NCI-H2081 treated with DMSO at 0.1 percent for 48 hours (cell line): ENCODE results near the gene TCEAL2.
"Not testable (repeated sequence)": the region's sequence is repeated elsewhere in the genome, so short reads cannot be mapped to it uniquely, and the experiment has no call there.

ENCODE experiments used
- DNase-seq: peaks from one replicate; lab custom pipeline; 2025; lab: John Stamatoyannopoulos, UW

Gene TCEAL2

DNA sequence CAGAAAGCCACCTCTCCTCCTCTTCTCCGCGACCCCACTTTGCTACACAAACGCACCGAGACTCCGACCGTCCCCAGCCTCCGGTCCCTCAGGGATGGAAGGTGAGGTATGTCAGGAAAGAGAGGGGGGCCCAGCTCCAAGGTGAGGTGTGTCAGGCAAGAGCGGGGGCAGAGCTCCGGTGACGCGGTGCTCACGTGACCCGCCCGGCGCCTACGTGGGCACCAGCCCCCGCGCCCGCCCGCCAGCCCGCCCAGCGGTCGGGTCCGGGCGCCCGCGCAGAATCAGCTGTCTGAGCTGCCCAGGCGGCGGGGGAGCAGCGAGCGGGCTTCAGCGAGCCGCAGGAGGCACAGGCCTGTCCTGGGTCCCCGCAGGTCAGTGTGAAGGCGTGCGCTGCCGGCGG lies at the start of gene TCEAL2:
Gene TCEAL2, plus strand, starts transcription at position 244 of the 400 bp plus-strand sequence. CDS start 1,152 bp downstream, outside the sequence.
- not testable (repeated sequence) for DNase-seq

DNA sequence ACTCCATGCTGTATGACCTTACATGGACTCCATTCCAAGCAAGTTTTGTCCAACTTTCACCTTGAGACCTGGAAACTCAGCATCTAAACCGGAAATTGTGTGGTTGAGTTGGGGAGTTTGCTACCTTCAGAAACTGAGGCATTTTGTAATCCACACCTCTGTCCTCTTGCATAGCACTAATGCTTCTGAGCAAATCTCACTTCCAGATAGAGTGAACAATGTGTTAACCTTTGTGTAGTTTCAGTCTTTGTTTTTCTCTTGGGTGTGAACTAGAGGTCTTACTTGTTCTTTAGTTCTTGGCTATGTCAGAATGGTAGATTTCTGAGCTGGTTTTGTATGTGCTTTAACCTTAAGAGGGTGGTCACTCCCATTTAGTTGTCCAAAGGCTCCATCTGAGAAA lies 48.1 kb upstream of the TCEAL2 start:
- DNase-seq = no peak

DNA sequence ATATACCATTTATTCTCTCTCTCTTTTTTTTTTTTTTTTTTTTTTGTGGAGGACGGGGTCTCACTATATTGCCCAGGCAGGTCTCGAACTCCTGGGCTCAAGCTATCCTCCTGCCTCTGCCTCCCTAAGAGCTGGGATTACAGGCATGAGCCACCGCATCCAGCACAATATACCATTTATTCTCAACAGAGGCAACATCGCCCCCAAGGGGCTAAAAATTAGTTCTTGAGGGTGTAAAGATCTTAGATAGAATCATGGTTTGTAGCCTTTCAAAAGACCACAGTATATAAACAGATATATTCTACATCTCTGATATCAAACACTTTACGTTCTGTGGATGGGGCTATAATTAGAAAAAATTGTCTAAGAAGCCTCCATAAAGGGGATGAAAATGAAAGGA lies 39.8 kb upstream of the TCEAL2 start:
- no peak for DNase-seq

DNA sequence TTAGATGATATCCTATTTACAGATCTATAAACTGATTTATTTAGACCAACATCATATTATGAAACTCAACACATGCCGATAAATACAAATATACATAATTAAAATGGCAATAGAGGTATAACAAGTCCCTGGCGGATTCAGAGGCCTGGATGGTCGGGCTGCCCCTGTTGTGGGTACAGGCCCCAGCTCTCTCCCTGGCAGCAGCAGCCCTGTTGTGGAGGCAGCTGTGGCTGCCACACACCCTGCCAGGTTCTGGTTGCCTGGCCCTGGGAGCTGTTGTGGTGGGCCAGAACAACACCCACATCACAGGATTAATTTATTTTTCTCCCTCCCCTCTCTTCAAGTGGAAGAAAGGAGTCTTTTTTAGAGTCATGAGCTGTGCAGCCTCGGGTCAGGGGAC lies 12.1 kb upstream of the TCEAL2 start:
- no peak for DNase-seq

DNA sequence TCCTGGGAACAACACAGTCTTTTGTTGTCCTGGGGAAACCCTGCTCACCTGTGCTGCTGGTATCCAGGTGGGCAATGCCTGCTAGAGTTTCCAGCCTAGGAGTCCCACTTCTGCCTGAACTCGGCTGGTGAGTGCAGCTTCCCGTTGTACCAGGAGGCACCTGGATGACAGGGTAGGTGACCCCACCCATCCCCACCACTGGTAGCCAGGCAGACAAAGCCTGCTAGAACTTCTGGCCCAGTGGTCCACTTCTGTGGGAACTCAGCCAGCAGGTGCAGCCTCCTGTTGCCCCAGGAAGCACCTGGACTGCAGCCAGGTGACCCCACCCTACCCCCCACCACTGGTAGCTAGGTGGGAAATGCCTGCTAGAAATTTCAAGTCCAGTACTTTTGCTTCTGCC lies 9.7 kb upstream of the TCEAL2 start:
- DNase-seq = no peak

DNA sequence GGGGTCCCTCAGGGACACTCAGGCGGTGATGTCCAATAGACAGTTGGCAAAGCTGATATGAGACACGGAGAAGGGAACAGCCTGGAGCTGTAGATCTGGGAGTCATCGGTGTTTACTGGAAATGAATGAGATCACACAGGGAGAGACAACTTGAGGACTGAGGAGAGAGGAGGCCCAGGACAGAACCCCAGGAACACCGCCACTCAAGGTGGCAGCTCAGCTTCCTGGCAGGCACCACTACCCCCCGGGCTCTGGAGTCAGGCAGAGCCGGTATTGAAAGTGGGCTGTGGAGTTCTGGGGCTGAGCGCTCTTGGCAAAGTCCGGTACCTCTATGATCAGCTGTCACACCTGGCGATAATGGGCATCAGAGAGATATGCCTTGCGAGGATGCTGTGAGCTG lies 465 bp upstream of the TCEAL2 start:
- DNase-seq = not testable (repeated sequence)

DNA sequence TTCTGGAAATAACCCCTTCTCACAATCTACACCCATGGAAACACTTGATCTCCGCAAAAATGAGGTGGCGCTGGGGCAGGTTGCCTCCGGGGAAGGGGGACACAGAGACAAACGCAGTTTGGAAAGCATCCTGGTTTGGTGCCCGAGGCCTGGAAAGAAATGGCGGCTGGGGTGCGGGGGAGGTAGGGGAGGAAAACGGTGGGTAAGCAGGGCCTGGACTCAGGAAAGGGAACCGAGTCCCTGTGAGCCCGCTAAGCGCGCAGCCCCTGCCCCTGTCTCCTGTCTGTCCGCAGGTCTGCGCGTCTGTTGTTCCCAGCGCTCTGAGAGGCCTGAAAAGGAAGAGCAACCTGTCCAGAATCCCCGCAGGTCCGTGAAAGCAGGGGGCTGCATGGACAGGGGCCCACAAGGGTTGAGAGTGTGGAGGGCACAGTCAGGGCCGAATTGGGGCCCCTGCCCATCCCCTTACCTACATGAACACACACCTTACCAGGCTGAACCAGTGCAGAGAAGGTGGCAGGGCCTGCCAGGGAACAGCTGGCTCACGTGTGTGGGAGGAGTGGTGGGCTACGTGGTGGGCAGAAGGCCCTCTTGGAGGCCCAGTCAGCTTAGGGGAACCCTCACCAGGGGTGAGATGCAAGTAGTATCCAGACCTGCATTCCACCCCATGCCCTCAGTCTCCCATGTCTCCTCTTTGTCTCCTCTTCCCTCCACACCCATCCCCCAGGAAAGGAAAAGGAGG lies 770 bp downstream of the TCEAL2 start:
- not testable (repeated sequence) for DNase-seq

DNA sequence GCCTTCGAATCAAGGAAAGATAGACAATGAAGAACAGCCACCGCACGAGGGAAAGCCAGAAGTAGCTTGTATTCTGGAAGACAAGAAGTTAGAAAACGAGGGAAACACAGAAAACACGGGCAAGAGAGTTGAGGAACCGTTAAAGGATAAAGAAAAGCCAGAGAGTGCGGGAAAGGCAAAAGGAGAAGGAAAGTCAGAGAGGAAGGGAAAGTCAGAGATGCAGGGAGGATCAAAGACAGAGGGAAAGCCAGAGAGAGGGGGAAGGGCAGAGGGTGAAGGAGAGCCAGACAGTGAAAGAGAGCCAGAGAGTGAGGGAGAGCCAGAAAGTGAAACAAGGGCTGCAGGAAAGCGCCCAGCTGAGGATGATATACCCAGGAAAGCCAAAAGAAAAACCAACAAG lies 1.4 kb downstream of the TCEAL2 start:
- no peak for DNase-seq

DNA sequence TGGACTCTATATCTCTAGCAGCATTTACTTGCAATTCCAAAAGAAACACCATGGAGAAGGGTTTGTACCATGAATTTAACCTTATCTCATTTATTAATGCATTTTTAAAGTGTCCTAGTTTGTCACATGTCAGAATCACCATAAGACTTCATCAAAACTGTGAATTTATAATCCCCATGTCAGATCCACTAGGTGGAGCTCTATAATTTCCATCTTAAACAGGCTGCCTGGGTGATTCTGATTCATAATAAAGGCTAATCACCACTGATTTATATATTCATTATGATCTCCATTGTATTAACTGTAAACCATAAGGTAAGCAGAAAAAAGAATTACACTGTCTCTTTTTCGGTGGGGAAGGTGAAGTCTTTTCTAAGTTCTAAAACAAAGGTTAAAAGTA lies 4.0 kb downstream of the TCEAL2 start:
- no peak for DNase-seq

DNA sequence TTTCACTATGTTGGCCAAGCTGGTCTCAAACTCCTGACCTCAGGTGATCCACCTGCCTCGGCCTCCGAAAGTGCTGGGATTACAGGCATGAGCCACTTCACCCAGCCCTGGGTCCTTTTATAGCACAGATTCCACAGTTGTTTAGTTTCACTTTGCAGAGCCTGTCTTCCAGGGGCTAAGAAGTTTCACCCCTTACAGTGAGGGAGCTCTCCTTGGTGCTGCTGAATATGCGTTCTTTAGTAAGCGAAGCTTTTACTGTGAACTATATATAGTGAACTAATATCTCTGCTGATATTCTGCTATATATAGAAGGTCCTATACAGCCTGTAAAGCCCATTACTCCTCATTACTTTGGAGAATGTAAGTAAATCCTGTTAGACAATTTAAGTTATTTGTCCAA lies 12.6 kb downstream of the TCEAL2 start:
- no peak for DNase-seq

DNA sequence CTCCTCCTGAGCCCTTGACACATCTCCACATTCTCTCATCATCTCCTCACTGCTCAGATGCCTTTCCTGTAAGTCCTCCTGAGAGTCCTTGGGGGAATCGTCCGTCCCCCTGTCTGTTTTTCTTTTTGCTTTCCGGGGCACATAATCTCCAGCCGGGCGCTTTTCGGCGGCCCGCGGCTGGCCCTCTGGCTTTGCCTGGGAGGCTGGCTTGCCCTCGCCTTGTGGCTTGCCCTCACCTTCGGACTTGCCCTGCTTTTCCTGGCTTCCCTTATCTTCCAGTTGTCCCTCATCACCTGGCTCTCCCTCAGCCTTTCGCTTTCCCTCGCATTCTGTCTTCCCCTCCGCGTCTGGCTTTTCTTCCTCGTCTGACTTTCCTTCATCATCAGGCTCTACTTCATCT lies 15.4 kb downstream of the TCEAL2 start:
- DNase-seq = not testable (repeated sequence)

DNA sequence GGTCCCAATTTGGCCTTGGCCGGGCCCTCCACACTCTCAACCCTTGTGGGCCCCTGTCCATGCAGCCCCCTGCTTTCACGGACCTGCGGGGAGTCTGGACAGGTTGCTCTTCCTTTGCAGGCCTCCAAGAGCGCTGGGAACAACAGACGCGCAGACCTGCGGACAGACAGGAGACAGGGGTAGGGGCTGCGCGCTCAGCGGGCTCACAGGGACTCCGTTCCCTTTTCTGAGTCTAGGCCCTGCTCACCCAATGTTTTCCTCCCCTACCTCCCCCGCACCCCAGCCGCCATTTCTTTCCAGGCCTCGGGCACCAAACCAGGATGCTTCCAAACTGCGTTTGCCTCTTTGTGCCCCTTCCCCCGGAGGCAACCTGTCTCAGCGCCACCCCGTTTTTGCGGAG lies 16.2 kb downstream of the TCEAL2 start:
- DNase-seq = not testable (repeated sequence)

DNA sequence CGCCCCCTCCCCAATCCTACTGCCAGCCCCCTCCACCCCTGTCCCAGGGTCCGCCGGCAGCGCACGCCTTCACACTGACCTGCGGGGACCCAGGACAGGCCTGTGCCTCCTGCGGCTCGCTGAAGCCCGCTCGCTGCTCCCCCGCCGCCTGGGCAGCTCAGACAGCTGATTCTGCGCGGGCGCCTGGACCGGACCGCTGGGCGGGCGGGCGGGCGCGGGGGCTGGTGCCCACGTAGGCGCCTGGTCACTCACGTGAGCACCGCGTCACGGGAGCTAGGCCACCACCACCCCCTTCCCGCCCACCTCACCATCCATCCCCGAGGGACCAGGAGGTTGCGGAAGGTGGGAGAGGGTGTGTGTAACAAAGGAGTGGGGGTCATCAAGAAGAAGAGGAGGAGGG lies 16.8 kb downstream of the TCEAL2 start, which contains the start of gene TCEAL6:
Gene TCEAL6, minus strand, starts transcription at position 208 of the 400 bp plus-strand sequence.
- not testable (repeated sequence) for DNase-seq

DNA sequence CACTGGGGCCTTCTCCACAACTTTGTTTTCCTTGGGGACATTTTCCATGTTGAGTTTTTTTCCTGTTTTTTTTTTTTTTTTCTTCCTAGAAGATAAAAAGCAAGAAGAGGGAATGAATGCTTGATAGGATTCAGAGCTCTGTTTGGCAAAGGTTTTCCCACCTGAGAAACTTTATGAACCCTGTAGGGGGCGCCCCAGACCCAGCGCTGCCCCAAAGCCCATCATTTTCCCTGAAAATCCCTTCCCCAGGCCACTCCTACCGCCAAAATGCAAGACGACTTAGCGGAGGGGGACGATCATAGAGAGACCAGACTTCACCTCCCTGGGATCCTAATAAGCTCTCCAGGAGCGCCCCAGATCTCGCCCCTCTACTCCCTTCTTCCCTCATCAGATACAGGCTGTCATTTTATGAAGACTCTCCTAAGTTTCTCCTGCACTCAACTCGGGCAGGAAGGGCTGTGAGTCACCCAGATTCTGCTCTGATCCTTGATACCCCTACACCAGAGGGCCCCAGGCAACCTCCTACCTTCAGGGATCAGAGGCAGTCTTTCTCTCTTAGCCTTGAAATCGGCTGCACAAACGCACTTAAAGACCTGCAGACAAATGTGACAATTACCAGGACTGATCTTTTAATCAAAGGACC lies 28.9 kb downstream of the TCEAL2 start:
- DNase-seq = no peak

DNA sequence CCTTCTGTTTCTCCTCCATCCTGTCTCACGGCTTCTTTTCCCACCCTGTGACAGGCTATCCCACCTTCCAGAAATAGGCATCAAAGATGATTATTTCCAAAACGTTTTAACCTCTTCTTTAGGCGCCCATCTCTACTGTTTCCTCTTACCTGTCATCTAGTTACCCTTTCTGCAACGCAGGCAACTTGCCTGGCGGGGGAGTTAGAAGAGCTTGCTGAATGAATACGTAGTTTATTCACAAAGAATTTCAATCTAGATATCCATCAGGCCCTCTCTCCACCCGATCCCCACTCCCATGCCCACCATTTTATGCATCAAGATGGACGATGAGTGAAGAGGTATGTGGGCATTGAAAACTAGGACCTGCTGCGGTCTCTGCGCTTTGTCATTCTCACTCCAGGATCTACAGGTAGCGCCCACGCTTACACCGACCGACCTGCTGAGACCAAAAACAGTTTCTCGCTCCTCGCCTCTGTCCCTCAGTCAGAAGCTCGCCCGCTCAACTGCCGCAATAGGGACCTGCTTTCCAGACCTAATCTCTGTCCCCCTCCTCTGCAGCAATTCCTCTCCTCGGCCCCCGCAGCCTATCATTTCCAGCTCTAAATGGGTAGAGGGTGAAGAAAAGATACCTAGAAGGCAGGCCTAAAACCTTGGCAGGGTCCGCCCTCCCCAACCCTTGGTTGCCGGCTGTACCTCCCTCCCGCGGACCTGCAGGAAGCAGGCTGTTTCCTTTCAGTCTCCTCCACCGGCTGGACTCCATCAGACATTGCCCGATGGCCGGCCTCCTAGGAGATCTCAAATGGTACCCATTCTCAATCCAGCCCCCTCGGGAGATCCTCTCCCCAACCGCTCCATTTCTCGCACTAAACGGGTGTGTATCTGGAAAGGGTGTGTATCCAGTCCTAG lies 29.7 kb downstream of the TCEAL2 start:
- DNase-seq = no peak

DNA sequence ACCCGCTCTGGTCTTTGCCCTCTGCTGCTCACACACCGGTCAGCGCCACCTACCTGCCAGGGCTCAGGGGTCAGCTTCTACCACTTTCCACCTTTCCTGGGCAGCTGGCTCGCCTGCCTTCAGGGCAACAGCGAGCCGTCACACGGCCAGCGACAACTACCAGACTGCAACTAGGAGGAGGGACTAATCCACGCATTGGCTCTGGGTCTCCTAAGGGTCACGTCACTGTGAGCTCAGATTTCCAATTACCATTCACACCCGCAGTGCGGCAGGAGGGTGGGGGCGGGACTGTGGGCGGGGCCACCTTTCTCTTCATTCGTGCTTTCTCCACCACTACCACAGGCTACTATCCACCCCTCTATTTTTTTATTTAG lies 30.3 kb downstream of the TCEAL2 start, which contains the start of gene BEX5:
Gene BEX5, minus strand, starts transcription at position 172 of the 374 bp plus-strand sequence. CDS start 1,712 bp downstream, outside the sequence.
- DNase-seq = no peak
